Stimulated activated naive CD8-positive, alpha-beta T cell treated with anti-CD3 and anti-CD28 coated beads, Interleukin-15, amount 100 ng/mL, for 72 hours (primary cell): Measurements from ENCODE around the gene PRMT1.

Experiments used
- ATAC-seq: fragments of 150-1000 bp; cut with Tn5 transposase; 2 replicates; pipeline ENCODE4 v1.10.0; 2021; ENCODE audit warnings: mild to moderate bottlenecking, moderate library complexity
- DNase-seq, 2 donors: peaks; one replicate each; pipeline ENCODE4 v3.0.0; 2021 to 2022
- H3K27ac Mint-ChIP-seq, 2 donors: one replicate each; pipeline ENCODE4 v1.8.0; 2022; ENCODE audit warnings: mild to moderate bottlenecking in 2 of 2, mixed read lengths in 2 of 2, moderate library complexity in 2 of 2
- H3K27me3 Mint-ChIP-seq: one replicate; pipeline ENCODE4 v1.8.0; 2022; ENCODE audit warnings: mixed read lengths
- H3K4me1 Mint-ChIP-seq: one replicate; pipeline ENCODE4 v1.8.0; 2022; ENCODE audit warnings: mild to moderate bottlenecking, mixed read lengths
- H3K4me3 Mint-ChIP-seq, 2 donors: one replicate each; pipeline ENCODE4 v1.8.0; 2022; ENCODE audit warnings: mild to moderate bottlenecking in 2 of 2, mixed read lengths in 2 of 2, moderate library complexity in 1 of 2
- H3K9me3 Mint-ChIP-seq, 2 donors: one replicate each; pipeline ENCODE4 v1.8.0; 2022; ENCODE audit warnings: mixed read lengths in 2 of 2

Gene PRMT1

DNA sequence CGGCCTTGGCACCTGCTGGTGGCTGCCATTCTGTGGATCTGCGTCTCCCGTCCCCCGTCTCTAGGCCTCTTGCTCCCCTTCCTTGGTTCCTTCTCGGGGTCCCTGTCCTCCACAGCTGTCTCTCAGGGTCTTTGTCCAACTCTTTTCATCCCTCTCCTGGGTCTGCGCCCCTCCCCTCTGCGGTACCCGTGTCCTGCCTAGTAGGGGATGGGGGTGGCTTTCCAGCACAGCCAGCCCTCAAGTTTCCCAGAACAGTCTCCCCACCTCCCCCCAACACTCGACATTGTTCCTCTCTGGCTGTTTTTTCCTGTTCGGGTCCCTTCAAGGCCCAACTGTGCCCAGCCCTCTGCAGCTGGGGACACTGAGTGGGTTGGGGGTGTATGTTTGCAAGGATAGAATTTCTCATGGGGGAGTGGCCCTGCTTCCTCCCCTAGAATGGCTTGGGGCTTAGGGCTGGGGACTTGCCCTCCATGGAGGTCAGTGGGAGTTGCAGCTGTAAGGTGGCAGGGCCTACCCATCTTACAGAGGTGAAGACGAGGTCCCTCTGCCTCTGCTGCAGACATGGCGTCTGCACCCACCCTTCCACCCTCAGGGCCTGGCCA lies 11.6 kb downstream of the PRMT1 start:
- Mint-ChIP-seq H3K9me3 (no peaks in the 10 kb centered on the region), H3K4me1 (peaks cover 70% of the 10 kb centered on the region), H3K4me3 (no peak overlapping the region), H3K27ac (peak overlapping the region in 1 of 2 donors; percentile 65), H3K27me3 (peaks cover 29% of the 10 kb centered on the region)
- DNase-seq (no peak), ATAC-seq (no peak)

- Mint-ChIP-seq H3K27me3 (peaks cover 29% of the 10 kb centered on the region), H3K4me3 (peak within 1 kb of the TSS; percentile 84 to 90), H3K4me1 (peaks cover 63% of the 10 kb centered on the region), H3K9me3 (no peaks in the 10 kb centered on the region), H3K27ac (peak within 1 kb of the TSS in 1 of 2 donors; percentile 65)
- ATAC-seq (peak; percentile 52), DNase-seq (no peak)
These were observed 12.3 kb downstream of the PRMT1 start, which contains the start of gene ADM5 for GRCh38 chr19:49689133-49690078. Gene ADM5 (plus strand): TSS chr19:49689594. CDS start chr19:49689838, 244 bp downstream.

GRCh38 chr19:49690079-49690655 lies 13.1 kb downstream of the PRMT1 start:
- no peak for DNase-seq
- H3K27me3 Mint-ChIP-seq: peaks cover 29% of the 10 kb centered on the region
- H3K4me1 Mint-ChIP-seq: peaks cover 62% of the 10 kb centered on the region
- H3K27ac Mint-ChIP-seq: no peak overlapping the region
- no peak for ATAC-seq
- peak overlapping the region; percentile 84 to 90 for H3K4me3 Mint-ChIP-seq
- no peaks in the 10 kb centered on the region for H3K9me3 Mint-ChIP-seq

DNA sequence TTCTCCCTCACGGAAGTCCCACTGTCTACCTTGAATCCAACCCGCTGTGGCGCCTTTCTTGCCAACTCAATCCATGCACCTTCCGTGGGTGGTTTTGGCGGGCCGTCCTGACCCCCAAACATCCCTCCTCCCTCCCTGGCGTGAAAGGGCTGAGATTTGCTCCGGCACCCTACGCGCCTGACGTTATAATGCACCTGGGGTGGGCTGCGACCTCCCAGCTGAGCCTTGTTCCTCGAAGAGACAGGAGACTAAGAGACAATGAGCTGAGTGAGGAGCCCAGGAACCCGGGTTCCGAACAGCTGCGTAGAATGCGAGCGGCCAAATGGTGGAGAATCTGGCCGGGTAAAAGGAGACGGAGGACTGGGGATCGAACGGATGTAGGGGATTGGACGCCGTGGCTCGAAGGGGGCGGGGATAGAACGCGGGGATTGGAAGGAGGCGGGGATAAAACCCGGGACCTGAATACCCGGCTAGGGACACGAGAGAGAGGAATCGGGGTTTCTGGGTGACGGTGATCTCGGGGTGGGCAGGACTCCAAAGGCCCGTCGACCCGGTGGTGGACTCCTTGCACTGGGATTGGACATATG lies 13.7 kb downstream of the PRMT1 start, which contains the start of gene CPT1C:
TSS of gene CPT1C (plus strand) at position 461 of the 587 bp plus-strand sequence. CDS start 1,137 bp downstream, outside the sequence.
- Mint-ChIP-seq H3K27ac (peak within 1 kb of the TSS; percentile 75 to 90), H3K4me3 (peak within 1 kb of the TSS; percentile 84 to 90), H3K27me3 (peaks cover 29% of the 10 kb centered on the region), H3K4me1 (peaks cover 56% of the 10 kb centered on the region), H3K9me3 (no peaks in the 10 kb centered on the region)
- ATAC-seq: peak; percentile 61
- peak; percentile 45 to 52 for DNase-seq

- no peak overlapping the region for H3K27ac Mint-ChIP-seq
- ATAC-seq: peak; percentile 52
- H3K9me3 Mint-ChIP-seq: no peaks in the 10 kb centered on the region
- DNase-seq: no peak
- peaks cover 53% of the 10 kb centered on the region for H3K4me1 Mint-ChIP-seq
- H3K4me3 Mint-ChIP-seq: peak overlapping the region; percentile 84 to 90
- peaks cover 29% of the 10 kb centered on the region for H3K27me3 Mint-ChIP-seq
These were observed 14.4 kb downstream of the PRMT1 start for GRCh38 chr19:49691243-49692146.

- H3K4me1 Mint-ChIP-seq: peaks cover 49% of the 10 kb centered on the region
- H3K9me3 Mint-ChIP-seq: no peaks in the 10 kb centered on the region
- no peak overlapping the region for H3K4me3 Mint-ChIP-seq
- ATAC-seq (no peak), DNase-seq (no peak)
- peaks cover 29% of the 10 kb centered on the region for H3K27me3 Mint-ChIP-seq
- no peak overlapping the region for H3K27ac Mint-ChIP-seq
These were observed 15.1 kb downstream of the PRMT1 start for GRCh38 chr19:49692147-49692506.

- Mint-ChIP-seq H3K27me3 (peaks cover 31% of the 10 kb centered on the region), H3K4me3 (no peak overlapping the region), H3K4me1 (peaks cover 12% of the 10 kb centered on the region), H3K9me3 (no peaks in the 10 kb centered on the region), H3K27ac (no peak overlapping the region)
- DNase-seq (no peak), ATAC-seq (no peak)
These were observed 19.0 kb downstream of the PRMT1 start for GRCh38 chr19:49696115-49696514.

DNA sequence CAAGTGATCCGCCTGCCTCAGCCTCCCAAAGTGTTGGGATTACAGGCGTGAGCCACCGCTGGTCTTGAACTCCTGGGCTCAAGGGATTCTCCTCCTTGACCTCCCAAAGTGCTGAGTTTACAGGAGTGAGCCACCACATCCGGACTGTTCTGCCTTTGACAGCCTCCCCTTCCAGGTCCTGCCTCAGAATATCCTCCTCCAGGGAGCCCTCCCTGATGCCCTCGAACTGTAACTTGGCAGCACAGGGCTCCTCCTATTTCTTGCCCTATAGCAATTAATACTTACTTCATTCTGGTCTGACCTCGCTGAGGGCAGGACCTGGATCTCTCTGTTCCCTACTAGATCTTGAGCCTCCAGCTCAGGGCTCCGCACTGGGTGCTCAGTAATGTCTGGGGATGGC lies 19.8 kb downstream of the PRMT1 start:
- no peak for ATAC-seq
- no peak overlapping the region for H3K4me3 Mint-ChIP-seq

GRCh38 chr19:49699364-49699763 lies 22.3 kb downstream of the PRMT1 start:
- Mint-ChIP-seq H3K27ac (no peak overlapping the region), H3K27me3 (peaks cover 34% of the 10 kb centered on the region)
- no peak for ATAC-seq

More for the DNA sequence above, 19.8 kb downstream of the PRMT1 start:
- no peak for DNase-seq
- Mint-ChIP-seq H3K4me1 (peaks cover 5% of the 10 kb centered on the region), H3K9me3 (no peaks in the 10 kb centered on the region), H3K27me3 (peaks cover 29% of the 10 kb centered on the region), H3K27ac (no peak overlapping the region)

DNA sequence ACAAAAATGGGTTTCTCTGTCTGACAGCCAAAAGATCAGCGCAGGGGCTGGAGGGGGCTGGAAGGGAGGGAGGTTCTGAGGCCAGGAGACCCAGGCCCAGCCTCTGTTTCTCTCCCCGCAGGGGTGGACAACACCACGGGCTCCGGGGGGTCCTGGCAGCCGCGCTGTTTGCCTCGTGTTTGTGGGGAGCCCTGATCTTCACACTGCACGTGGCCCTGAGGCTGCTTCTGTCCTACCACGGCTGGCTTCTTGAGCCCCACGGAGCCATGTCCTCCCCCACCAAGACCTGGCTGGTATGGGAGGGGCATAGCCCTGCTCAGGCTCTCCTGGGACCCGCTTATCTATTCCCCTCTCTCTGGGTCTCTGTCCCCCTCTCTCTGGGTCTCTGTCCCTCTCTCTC lies 23.5 kb downstream of the PRMT1 start:
- no peaks in the 10 kb centered on the region for H3K9me3 Mint-ChIP-seq
- H3K4me1 Mint-ChIP-seq: no peaks in the 10 kb centered on the region
- no peak overlapping the region for H3K4me3 Mint-ChIP-seq
- no peak overlapping the region for H3K27ac Mint-ChIP-seq
- H3K27me3 Mint-ChIP-seq: peaks cover 34% of the 10 kb centered on the region
- no peak for DNase-seq
- peak; percentile 67 for ATAC-seq

More at GRCh38 chr19:49699364-49699763, 22.3 kb downstream of the PRMT1 start:
- DNase-seq: no peak
- Mint-ChIP-seq H3K4me1 (no peaks in the 10 kb centered on the region), H3K9me3 (no peaks in the 10 kb centered on the region), H3K4me3 (no peak overlapping the region)

DNA sequence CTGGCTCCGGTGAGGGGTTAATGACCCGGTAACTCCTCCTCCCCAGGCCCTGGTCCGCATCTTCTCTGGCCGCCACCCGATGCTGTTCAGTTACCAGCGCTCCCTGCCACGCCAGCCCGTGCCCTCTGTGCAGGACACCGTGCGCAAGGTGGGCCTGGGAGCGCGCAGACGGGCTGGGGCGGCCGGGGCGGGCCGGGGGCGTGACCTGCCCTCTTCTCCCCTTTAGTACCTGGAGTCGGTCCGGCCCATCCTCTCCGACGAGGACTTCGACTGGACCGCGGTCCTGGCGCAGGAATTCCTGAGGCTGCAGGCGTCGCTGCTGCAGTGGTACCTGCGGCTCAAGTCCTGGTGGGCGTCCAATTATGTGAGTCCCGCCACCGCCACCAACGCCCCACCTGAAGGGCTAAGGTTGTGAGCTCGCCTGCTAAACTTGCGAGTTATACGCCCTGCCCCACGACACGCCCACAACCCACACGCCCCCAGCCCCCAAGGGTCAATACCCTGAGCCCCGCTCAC lies 24.3 kb downstream of the PRMT1 start:
- Mint-ChIP-seq H3K4me1 (no peaks in the 10 kb centered on the region), H3K27ac (no peak overlapping the region), H3K4me3 (no peak overlapping the region), H3K27me3 (peaks cover 34% of the 10 kb centered on the region), H3K9me3 (no peaks in the 10 kb centered on the region)
- ATAC-seq (peak; percentile 56), DNase-seq (no peak)

DNA sequence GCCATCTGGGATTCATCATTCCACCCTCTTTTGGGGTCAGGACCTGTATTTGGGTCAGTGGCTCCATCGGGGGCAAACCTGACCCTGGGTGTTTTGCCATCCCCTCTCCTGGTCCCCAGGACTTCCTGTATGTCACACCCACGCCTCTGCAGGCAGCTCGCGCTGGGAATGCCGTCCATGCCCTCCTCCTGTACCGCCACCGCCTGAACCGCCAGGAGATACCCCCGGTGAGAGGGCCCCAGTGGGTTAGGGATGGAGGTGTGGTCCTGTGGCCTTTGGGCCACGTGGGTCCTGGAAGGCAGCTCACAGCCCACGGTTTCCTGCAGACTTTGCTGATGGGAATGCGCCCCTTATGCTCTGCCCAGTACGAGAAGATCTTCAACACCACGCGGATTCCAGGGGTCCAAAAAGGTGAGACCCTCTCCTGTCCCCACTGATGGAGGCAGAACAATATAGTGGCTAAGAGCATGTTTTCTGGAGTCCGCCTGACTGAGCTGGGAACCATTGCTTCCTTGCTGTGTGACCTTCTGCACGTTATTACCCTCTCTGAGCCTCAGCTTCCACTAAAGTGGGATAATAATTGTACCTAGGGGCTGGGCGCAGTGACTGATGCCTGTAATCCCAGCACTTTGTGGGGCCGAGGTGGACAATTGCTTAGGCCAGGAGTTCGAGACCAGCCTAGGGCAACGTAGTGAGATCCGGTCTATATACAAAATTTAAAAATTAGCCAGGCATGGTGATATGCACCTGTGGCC lies 28.0 kb downstream of the PRMT1 start:
- Mint-ChIP-seq H3K27ac (no peak overlapping the region), H3K27me3 (peaks cover 50% of the 10 kb centered on the region), H3K4me3 (no peak overlapping the region), H3K4me1 (no peaks in the 10 kb centered on the region), H3K9me3 (peaks cover 0 to 4% of the 10 kb centered on the region in 2 donors)
- DNase-seq (no peak), ATAC-seq (no peak)

DNA sequence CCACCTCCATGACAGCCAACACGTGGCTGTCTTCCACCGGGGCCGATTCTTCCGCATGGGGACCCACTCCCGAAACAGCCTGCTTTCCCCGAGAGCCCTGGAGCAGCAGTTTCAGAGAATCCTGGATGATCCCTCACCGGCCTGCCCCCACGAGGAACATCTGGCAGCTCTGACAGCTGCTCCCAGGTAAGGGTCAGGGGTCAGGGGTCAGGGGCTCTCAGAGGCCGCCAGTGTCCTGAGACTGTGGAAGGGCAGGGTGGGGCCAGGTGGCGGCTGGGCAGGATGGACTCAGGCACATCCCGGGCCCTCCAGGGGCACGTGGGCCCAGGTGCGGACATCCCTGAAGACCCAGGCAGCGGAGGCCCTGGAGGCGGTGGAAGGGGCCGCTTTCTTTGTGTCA lies 28.8 kb downstream of the PRMT1 start:
- no peak for ATAC-seq
- no peak for DNase-seq
- peaks cover 0 to 8% of the 10 kb centered on the region in 2 donors for H3K9me3 Mint-ChIP-seq
- no peak overlapping the region for H3K4me3 Mint-ChIP-seq
- no peak overlapping the region for H3K27ac Mint-ChIP-seq
- peaks cover 42% of the 10 kb centered on the region for H3K27me3 Mint-ChIP-seq
- H3K4me1 Mint-ChIP-seq: no peaks in the 10 kb centered on the region
